MCF 10A (cell line): Measurements from ENCODE around the gene CAMTA1. TPM values are rescaled to one million over a fixed set of nuclear protein-coding genes. Genes with fewer than 3 reads are reported as not detected.

ENCODE experiments used
- BruUV-seq: library from RNA; stranded (reverse); fragments of 400-500 nt; replicated peaks from 2 replicates; lab custom pipeline; 2021; lab: Mats Ljungman, UMichigan
- CTCF ChIA-PET: fragments of 300-600 bp; sonication (Branson Sonifier 250); formaldehyde crosslinking; extraction: SDS; loops from one replicate; lab custom pipeline; 2021; ENCODE audit warnings: antibody characterized with exemption, inconsistent platforms; lab: Yijun Ruan, JAX
- POLR2A ChIA-PET: fragments of 300-600, 350-650 bp; sonication (Branson Sonifier 250); formaldehyde crosslinking; extraction: SDS; loops from one replicate; lab custom pipeline; 2020; ENCODE audit warnings: antibody characterized with exemption, inconsistent platforms; lab: Yijun Ruan, JAX
- DNase-seq: peaks from one replicate; pipeline ENCODE4 v3.0.0-alpha.2; 2018; ENCODE audit not compliant: unreplicated experiment
- H3K27ac Mint-ChIP-seq: one replicate; pipeline ENCODE4 v1.8.0; 2022; ENCODE audit warnings: mild to moderate bottlenecking, low read depth, mixed read lengths; ENCODE audit not compliant: unreplicated experiment
- H3K27me3 Mint-ChIP-seq: one replicate; pipeline ENCODE4 v1.8.0; 2022; ENCODE audit warnings: mixed read lengths; ENCODE audit not compliant: insufficient read depth, unreplicated experiment
- H3K36me3 Mint-ChIP-seq: one replicate; pipeline ENCODE4 v1.8.0; 2022; ENCODE audit warnings: mild to moderate bottlenecking, moderate library complexity, mixed read lengths; ENCODE audit not compliant: insufficient read depth, unreplicated experiment
- H3K4me1 Mint-ChIP-seq: one replicate; pipeline ENCODE4 v1.8.0; 2022; ENCODE audit warnings: mixed read lengths; ENCODE audit not compliant: insufficient read depth, unreplicated experiment
- H3K4me3 Mint-ChIP-seq: one replicate; pipeline ENCODE4 v1.8.0; 2022; ENCODE audit warnings: mild to moderate bottlenecking, moderate library complexity, mixed read lengths; ENCODE audit not compliant: unreplicated experiment
- H3K9me3 Mint-ChIP-seq: one replicate; pipeline ENCODE4 v1.8.0; 2022; ENCODE audit warnings: mixed read lengths; ENCODE audit not compliant: unreplicated experiment
- CTCF ChIP-seq: fragments of 200-600 bp; IDR thresholded peaks from one replicate; pipeline ENCODE4 v1.8.0; 2022; ENCODE audit warnings: antibody characterized with exemption, mild to moderate bottlenecking; ENCODE audit not compliant: unreplicated experiment
- intact Hi-C: fragments of 100-400 bp; cut with micrococcal nuclease; formaldehyde crosslinking; loops from 2 replicates; pipeline ENCODE4 v1.14.1; 2022
- total RNA-seq: library from RNA; stranded (reverse); gene quantifications from 2 replicates; pipeline ENCODE4 v1.2.3, GENCODE V29; 2022

Gene CAMTA1
- total RNA-seq, 1 experiment from 2014 or later: 74.1 TPM

GRCh38 chr1:6776389-6776788 lies 8.9 kb upstream of the CAMTA1 start:
- Mint-ChIP-seq H3K4me1 (no peaks in the 10 kb centered on the region), H3K9me3 (peaks cover 13% of the 10 kb centered on the region), H3K36me3 (no peaks in the 10 kb centered on the region), H3K27me3 (no peaks in the 10 kb centered on the region), H3K4me3 (no peak overlapping the region), H3K27ac (no peak overlapping the region)
- POLR2A ChIA-PET: interaction anchor here (0.9 kb wide), 1 partner anchor 9 kb away, joined by 3 read pairs; the partner anchor contains the start of gene CAMTA1
- intact Hi-C loops: no loop called here
- DNase-seq: no peak
- no TSS peak for BruUV-seq
- CTCF ChIA-PET: no interaction called here
- no peak for TF ChIP-seq CTCF

GRCh38 chr1:6776895-6777294 lies 8.4 kb upstream of the CAMTA1 start:
- Mint-ChIP-seq H3K4me1 (no peaks in the 10 kb centered on the region), H3K4me3 (no peak overlapping the region), H3K9me3 (peaks cover 13% of the 10 kb centered on the region), H3K27me3 (no peaks in the 10 kb centered on the region), H3K27ac (no peak overlapping the region), H3K36me3 (no peaks in the 10 kb centered on the region)
- BruUV-seq: no TSS peak
- no peak for DNase-seq
- ChIA-PET CTCF (interaction anchor here (0.5 to 1.3 kb wide), 2 partner anchors 10 to 76 kb away, joined by 3 read pairs; partner anchors contain the start of gene DNAJC11), POLR2A (interaction anchor here (0.6 to 0.9 kb wide), 3 partner anchors 8 to 409 kb away, joined by 3 read pairs; partner anchors contain the start of gene CAMTA1)
- intact Hi-C loops: no loop called here
- no peak for TF ChIP-seq CTCF

GRCh38 chr1:6777813-6778212 lies 7.4 kb upstream of the CAMTA1 start:
- CTCF ChIA-PET: interaction anchor here (0.5 to 1.4 kb wide), 4 partner anchors 11 to 120 kb away, joined by 3 to 7 read pairs (median 3); partner anchors contain the start of gene DNAJC11
- POLR2A ChIA-PET: interaction anchor here (0.6 kb wide), 1 partner anchor 9 kb away, joined by 3 read pairs; no protein-coding TSS in a partner anchor
- no peak overlapping the region for H3K27ac Mint-ChIP-seq
- no peak for TF ChIP-seq CTCF
- no peak for DNase-seq
- intact Hi-C loops: no loop called here
- no TSS peak for BruUV-seq
- peaks cover 13% of the 10 kb centered on the region for H3K9me3 Mint-ChIP-seq
- no peaks in the 10 kb centered on the region for H3K36me3 Mint-ChIP-seq
- H3K27me3 Mint-ChIP-seq: no peaks in the 10 kb centered on the region
- H3K4me3 Mint-ChIP-seq: no peak overlapping the region
- no peaks in the 10 kb centered on the region for H3K4me1 Mint-ChIP-seq

GRCh38 chr1:6779089-6779805 lies 6.0 kb upstream of the CAMTA1 start:
- POLR2A ChIA-PET: interaction anchor here (1.0 to 2.2 kb wide), 2 partner anchors 36 to 55 kb away, joined by 3 to 12 read pairs; no protein-coding TSS in a partner anchor
- BruUV-seq: no TSS peak
- H3K9me3 Mint-ChIP-seq: peaks cover 13% of the 10 kb centered on the region

More at GRCh38 chr1:6779089-6779805, 6.0 kb upstream of the CAMTA1 start:
- Mint-ChIP-seq H3K36me3 (no peaks in the 10 kb centered on the region), H3K4me3 (no peak overlapping the region), H3K4me1 (no peaks in the 10 kb centered on the region), H3K27ac (no peak overlapping the region), H3K27me3 (no peaks in the 10 kb centered on the region)
- CTCF ChIA-PET: interaction anchor here (0.5 to 1.4 kb wide), 2 partner anchors 53 to 291 kb away, joined by 3 to 7 read pairs; no protein-coding TSS in a partner anchor
- DNase-seq: no peak
- no peak for TF ChIP-seq CTCF
- intact Hi-C loops: no loop called here
